Measurements from ENCODE around the gene GNAZ.
A peak's percentile ranks its signal among the peaks of the same experiment; 100 is the strongest.

GNAZ gene

GRCh38 chr22:23127055-23127756 is 56.9 kb downstream of the GNAZ start:
- no peak for TF ChIP-seq CTCF (IDR thresholded peaks at IDR 0.05; ENCODE audit: control extremely low read depth, extremely low read depth, low read depth, missing control alignments)
- ChIA-PET CTCF (interaction anchor here (0.8 to 14.4 kb wide), 16 partner anchors 7 to 334 kb away, joined by 3 to 214 read pairs (median 4); partner anchors contain the start of genes GNAZ, RAB36 and RSPH14), POLR2A (no interaction called here)
- DNase-seq (ENCODE audit: extremely low spot score), result no peak

GRCh38 chr22:23127788-23128187 is 57.5 kb downstream of the GNAZ start:
- no peak for DNase-seq (ENCODE audit: extremely low spot score)
- TF ChIP-seq CTCF (IDR thresholded peaks at IDR 0.05; ENCODE audit: control extremely low read depth, extremely low read depth, low read depth, missing control alignments), result no peak
- POLR2A ChIA-PET, result no interaction called here
- CTCF ChIA-PET, result interaction anchor here (0.7 to 14.4 kb wide), 19 partner anchors 8 to 335 kb away, joined by 3 to 214 read pairs (median 4); partner anchors contain the start of genes GNAZ, RAB36 and RSPH14

GRCh38 chr22:23128269-23129108 is 58.2 kb downstream of the GNAZ start:
- peak; percentile 71 for TF ChIP-seq CTCF (IDR thresholded peaks at IDR 0.05; ENCODE audit: control extremely low read depth, extremely low read depth, low read depth, missing control alignments)
- DNase-seq (ENCODE audit: extremely low spot score), result peak; percentile 88
- CTCF ChIA-PET, result interaction anchor here (0.7 to 14.4 kb wide), 19 partner anchors 9 to 336 kb away, joined by 3 to 214 read pairs (median 3); partner anchors contain the start of genes GNAZ and RSPH14
- POLR2A ChIA-PET, result no interaction called here

GRCh38 chr22:23129149-23129548 is 58.8 kb downstream of the GNAZ start:
- TF ChIP-seq CTCF (IDR thresholded peaks at IDR 0.05; ENCODE audit: control extremely low read depth, extremely low read depth, low read depth, missing control alignments), result no peak
- ChIA-PET CTCF (interaction anchor here (0.7 to 14.4 kb wide), 7 partner anchors 9 to 376 kb away, joined by 3 to 214 read pairs (median 3); partner anchors contain the start of gene RSPH14), POLR2A (no interaction called here)
- DNase-seq (ENCODE audit: extremely low spot score), result no peak

GRCh38 chr22:23130697-23131096 is 60.4 kb downstream of the GNAZ start:
- ChIA-PET POLR2A (no interaction called here), CTCF (interaction anchor here (1.1 to 14.4 kb wide), 5 partner anchors 9 to 173 kb away, joined by 3 to 214 read pairs (median 30); partner anchors contain the start of gene RSPH14)
- no peak for DNase-seq (ENCODE audit: extremely low spot score)
- TF ChIP-seq CTCF (IDR thresholded peaks at IDR 0.05; ENCODE audit: control extremely low read depth, extremely low read depth, low read depth, missing control alignments), result no peak

GRCh38 chr22:23131931-23132330 is 61.6 kb downstream of the GNAZ start:
- CTCF ChIA-PET, result interaction anchor here (1.1 to 11.4 kb wide), 5 partner anchors 17 to 283 kb away, joined by 3 to 135 read pairs (median 3); no protein-coding TSS in a partner anchor
- POLR2A ChIA-PET, result no interaction called here
- DNase-seq (ENCODE audit: extremely low spot score), result no peak
- TF ChIP-seq CTCF (IDR thresholded peaks at IDR 0.05; ENCODE audit: control extremely low read depth, extremely low read depth, low read depth, missing control alignments), result no peak
